ENCODE data around the gene RAD51B.
A peak's percentile ranks its signal among the peaks of the same experiment; 100 is the strongest.
"Not testable (repeated sequence)": the region's sequence is repeated elsewhere in the genome, so short reads cannot be mapped to it uniquely, and the experiment has no call there.

RAD51B gene

DNA sequence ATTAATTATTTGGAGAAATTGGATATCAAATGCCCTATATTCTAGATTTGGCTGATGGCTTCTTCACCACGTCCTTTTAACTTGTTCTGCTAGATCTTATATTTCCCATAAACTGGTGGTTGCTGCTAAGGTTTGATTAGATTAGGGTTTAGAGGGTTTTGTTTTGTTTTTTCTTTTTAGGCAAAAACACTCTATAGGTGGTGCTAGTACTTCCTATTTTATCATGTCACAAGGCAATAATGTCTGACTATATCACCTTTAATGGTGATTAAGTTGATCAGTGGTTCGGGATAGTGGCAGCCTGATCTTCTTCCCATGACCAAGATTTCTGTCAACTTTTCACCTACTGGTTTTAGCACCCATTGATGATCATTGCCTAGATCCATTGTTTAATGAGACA lies 455.1 kb downstream of the RAD51B start:
- H3K4me3 Mint-ChIP-seq, result no peak overlapping the region
- ATAC-seq (no peak), DNase-seq (ENCODE audit: low spot score in 2 of 2) (no peak)
- H3K4me1 Mint-ChIP-seq, result peaks cover 22% of the 10 kb centered on the region
- peak overlapping the region; percentile 56 for H3K27ac Mint-ChIP-seq
- no peaks in the 10 kb centered on the region for H3K9me3 Mint-ChIP-seq
- no peaks in the 10 kb centered on the region for H3K36me3 Mint-ChIP-seq

DNA sequence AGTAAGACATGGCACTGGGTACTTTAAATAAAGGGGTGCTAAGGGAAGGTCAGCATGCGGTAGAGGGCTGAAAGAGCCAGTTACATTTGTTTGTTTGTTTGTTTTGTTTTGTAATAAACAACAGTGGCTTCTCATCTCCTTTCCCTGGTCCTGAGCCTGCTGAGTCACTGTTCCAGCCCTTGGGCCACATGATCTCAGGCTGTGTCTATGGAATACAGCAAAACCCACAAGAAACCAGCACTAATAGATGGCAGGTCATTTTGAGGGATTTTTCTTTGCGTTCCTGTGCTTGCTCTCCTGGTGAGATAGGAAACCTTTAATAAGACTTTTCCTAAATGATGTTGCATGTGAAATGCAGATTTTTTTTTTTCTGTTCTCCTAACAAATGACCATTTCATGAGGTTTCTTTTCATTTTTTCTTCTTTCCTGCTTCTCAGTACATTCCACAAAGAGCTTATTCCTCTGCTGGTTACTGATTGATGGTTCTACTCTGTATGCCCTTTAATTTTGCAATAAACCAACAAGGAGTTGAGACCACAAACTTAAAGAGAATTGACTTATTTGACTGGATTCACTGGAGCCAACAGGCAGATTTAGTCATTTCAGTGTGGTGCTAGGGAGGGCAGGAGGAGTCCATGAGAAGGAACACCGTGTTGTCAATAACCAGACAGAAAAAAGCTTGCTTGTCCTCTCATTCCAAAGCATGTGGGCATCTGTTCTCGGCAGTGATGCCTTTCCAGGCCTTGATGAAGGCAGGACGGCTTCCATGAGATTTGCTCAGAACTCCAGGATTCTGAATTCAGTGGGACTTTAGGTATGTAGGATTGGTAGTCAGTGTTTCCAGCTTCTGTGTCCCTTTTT lies 459.2 kb downstream of the RAD51B start:
- no peak overlapping the region for H3K27ac Mint-ChIP-seq
- H3K4me1 Mint-ChIP-seq, result peaks cover 39% of the 10 kb centered on the region
- DNase-seq (ENCODE audit: low spot score in 2 of 2) (no peak), ATAC-seq (no peak)
- no peaks in the 10 kb centered on the region for H3K9me3 Mint-ChIP-seq
- H3K36me3 Mint-ChIP-seq, result no peaks in the 10 kb centered on the region
- H3K4me3 Mint-ChIP-seq, result no peak overlapping the region

DNA sequence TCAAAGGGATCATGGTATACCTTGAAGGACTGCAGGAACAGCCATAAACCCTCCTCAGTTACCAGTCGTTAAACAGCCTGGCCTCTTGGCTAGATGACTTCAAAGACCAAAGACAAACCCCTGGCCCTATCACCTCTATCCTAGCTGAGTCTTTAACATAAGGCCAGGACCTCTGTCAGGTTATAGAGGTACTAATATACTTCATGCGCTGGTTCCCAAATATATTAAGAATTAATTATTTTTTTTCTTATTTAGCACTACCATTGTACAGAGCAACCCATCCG lies 459.8 kb downstream of the RAD51B start:
- no peak for ATAC-seq
- Mint-ChIP-seq H3K27ac (peak overlapping the region; percentile 45), H3K36me3 (no peaks in the 10 kb centered on the region), H3K4me3 (no peak overlapping the region), H3K4me1 (peaks cover 45% of the 10 kb centered on the region), H3K9me3 (no peaks in the 10 kb centered on the region)
- no peak for DNase-seq (ENCODE audit: low spot score in 2 of 2)

DNA sequence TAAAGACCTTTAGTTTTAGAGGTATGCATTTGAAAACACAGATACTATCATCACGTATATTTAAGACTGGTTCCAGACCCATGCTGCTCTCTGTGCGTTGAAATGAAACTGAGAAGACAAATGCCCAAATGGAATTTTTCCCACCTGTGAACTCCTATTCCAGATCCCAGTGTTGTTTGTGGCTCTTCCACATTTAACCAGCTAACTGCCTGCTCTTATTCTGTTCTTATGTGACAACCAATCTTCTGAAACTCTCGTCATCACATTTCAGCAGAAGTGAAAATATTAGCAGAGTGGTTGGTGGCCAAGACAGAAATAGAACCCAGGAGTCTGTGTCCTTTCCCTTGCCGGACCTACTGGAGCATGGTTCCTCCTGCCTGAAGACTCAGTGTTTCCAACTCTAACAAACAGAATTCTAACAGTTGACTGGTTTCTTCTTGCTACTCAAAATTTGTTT lies 460.2 kb downstream of the RAD51B start:
- Mint-ChIP-seq H3K4me1 (peaks cover 46% of the 10 kb centered on the region), H3K4me3 (no peak overlapping the region), H3K36me3 (no peaks in the 10 kb centered on the region), H3K9me3 (no peaks in the 10 kb centered on the region), H3K27ac (peak overlapping the region; percentile 45)
- no peak for ATAC-seq
- DNase-seq (ENCODE audit: low spot score in 2 of 2), result no peak

DNA sequence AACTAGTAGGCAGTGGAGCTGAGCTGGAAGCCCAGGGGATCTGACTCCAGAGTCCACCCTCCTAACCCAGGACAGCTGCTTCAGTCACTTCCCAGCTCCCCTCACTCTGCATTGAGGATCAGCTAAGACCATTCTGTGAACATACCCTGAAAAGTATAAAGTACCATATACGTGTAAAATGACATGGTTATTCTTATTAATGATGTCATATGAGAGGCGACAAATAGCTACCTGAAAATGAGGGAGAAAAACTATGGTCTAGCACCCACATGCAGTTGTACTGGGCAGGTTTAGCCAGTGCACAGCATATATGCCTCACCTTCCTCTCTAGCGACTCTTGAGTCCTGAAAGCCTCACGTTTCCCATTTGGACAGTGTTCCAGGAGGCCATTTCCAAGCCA lies 461.9 kb downstream of the RAD51B start:
- H3K4me1 Mint-ChIP-seq, result peaks cover 51% of the 10 kb centered on the region
- H3K36me3 Mint-ChIP-seq, result no peaks in the 10 kb centered on the region
- DNase-seq (ENCODE audit: low spot score in 2 of 2) (no peak), ATAC-seq (no peak)
- no peak overlapping the region for H3K4me3 Mint-ChIP-seq
- peak overlapping the region; percentile 92 for H3K27ac Mint-ChIP-seq
- no peaks in the 10 kb centered on the region for H3K9me3 Mint-ChIP-seq

DNA sequence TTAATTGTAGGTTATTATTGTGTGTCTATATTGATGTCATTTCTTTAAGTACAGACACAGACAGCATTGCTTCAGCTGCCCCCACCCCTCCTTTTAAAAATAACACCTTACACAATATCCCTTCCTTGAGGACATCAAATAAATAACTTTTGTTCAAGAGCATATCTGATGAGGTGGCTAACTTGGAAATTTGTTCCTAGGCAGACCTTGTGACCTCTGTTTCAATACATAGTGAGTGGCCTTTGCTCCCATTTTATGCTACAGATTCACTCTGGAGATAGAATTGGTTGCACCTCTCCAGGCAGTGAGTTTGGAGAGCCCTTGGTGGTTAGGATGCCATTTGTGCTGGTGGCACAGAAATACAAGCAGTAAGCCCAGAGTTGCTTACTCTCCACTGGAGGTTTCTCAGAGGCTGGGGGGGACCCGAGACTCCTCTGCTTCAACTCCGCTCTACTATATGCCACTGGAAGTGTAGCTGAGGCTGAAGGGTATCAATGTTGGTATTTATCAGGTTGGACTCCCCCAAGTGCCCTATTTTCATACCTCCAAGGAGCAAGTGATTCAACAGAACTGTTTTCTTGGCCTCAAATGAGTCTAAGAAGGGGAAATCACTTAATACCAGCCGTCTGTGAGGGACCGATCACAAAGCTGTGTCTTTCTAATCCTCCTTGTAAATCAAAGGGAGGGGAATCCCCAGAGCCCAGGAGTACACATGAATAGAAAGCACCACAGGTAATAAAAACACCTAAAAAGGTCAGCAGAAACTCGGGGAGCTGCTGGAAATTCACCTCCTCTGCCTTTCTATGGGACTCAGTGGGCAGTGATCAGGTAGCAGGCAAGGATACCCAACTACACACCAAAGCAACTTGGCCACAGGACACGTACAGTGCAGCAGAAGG lies 463.1 kb downstream of the RAD51B start:
- ATAC-seq (peak; percentile 65), DNase-seq (ENCODE audit: low spot score in 2 of 2) (peak in 1 of 2 donors; percentile 49)
- no peaks in the 10 kb centered on the region for H3K36me3 Mint-ChIP-seq
- peak overlapping the region; percentile 57 for H3K4me3 Mint-ChIP-seq
- H3K4me1 Mint-ChIP-seq, result peaks cover 64% of the 10 kb centered on the region
- peak overlapping the region; percentile 92 for H3K27ac Mint-ChIP-seq
- H3K9me3 Mint-ChIP-seq, result no peaks in the 10 kb centered on the region

DNA sequence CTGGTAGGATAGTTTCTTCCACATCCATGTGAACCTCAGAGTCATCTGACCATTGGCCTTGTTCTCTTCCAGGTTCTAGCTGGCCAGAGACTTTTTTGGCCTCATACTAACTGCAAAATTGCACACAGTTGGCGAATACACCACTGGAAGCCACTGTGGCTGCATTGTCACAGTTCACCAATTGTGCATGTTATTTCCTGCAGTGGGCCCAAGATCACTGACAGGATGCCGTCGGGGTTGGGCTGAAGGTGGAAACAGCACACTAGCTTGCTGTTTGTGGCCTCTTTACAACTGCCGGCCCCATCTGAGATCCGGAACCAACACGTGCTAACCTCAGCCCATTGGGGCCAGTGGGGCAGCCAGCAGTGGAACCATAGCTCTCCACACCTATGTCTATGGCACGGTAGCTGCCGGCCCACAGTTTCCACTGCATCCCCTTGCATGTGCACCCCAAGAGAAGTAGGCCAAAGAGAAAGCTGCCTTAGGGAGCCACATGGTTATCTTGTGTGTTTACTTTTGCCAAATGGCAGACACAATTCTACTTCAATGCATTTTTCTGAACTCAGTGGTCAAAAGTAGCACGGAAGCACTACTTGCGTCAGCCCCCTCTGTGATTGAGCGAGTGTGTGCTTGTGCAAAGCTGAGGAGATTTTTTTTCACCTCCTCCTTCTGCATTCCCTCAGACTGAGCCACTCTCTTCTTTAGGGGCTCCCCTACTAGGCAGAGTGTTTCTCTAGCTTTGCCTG lies 464.0 kb downstream of the RAD51B start:
- ATAC-seq (peak; percentile 70), DNase-seq (ENCODE audit: low spot score in 2 of 2) (peak; percentile 27 to 74)

DNA sequence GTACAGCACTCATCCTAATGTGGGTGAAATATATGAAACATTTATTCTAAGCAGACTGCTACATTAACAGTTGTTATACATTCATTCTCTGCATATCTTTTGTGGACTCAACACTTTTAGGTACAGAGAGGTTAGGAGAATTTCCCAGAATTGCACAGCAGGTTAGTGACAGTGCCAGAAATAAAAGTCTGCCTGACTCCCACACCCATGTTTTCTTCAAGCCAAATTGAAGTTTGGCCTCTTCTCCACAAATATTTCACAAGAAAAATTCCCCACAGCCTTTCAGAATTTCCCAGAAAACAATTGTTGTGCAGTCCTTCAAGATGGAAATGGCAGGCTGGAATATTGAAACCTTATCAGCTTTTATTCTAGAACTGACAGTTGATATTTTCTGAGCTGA lies 464.8 kb downstream of the RAD51B start:
- DNase-seq (ENCODE audit: low spot score in 2 of 2), result no peak
- H3K36me3 Mint-ChIP-seq, result no peaks in the 10 kb centered on the region
- H3K9me3 Mint-ChIP-seq, result no peaks in the 10 kb centered on the region
- peaks cover 66% of the 10 kb centered on the region for H3K4me1 Mint-ChIP-seq
- H3K27ac Mint-ChIP-seq, result peak overlapping the region; percentile 92
- ATAC-seq, result no peak
- peak overlapping the region; percentile 57 for H3K4me3 Mint-ChIP-seq

More for the DNA sequence above, 464.0 kb downstream of the RAD51B start:
- peaks cover 66% of the 10 kb centered on the region for H3K4me1 Mint-ChIP-seq
- peak overlapping the region; percentile 57 for H3K4me3 Mint-ChIP-seq
- peak overlapping the region; percentile 92 for H3K27ac Mint-ChIP-seq
- no peaks in the 10 kb centered on the region for H3K36me3 Mint-ChIP-seq
- H3K9me3 Mint-ChIP-seq, result no peaks in the 10 kb centered on the region

DNA sequence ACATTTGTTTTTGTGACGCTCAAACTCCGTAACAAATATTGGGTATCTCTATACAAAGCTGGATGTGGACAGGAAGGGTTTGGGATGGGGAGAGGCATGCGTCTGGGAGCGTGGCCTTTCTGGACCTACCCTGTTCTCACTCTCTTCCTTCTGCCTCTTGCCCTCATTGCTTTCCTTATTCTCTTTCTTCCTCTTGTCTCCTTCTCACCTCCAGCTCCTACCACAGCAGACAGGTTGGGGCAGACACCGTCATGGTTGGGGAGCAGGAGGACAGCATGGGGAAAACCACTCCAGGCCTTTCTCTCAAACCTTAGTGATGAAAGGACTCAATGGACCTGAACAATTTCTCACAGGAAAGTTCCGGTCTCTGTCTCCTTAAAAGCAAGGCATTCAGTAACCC lies 465.3 kb downstream of the RAD51B start:
- Mint-ChIP-seq H3K9me3 (no peaks in the 10 kb centered on the region), H3K36me3 (no peaks in the 10 kb centered on the region), H3K4me1 (peaks cover 66% of the 10 kb centered on the region), H3K27ac (peak overlapping the region; percentile 92), H3K4me3 (peak overlapping the region; percentile 57)
- no peak for ATAC-seq
- DNase-seq (ENCODE audit: low spot score in 2 of 2), result no peak

DNA sequence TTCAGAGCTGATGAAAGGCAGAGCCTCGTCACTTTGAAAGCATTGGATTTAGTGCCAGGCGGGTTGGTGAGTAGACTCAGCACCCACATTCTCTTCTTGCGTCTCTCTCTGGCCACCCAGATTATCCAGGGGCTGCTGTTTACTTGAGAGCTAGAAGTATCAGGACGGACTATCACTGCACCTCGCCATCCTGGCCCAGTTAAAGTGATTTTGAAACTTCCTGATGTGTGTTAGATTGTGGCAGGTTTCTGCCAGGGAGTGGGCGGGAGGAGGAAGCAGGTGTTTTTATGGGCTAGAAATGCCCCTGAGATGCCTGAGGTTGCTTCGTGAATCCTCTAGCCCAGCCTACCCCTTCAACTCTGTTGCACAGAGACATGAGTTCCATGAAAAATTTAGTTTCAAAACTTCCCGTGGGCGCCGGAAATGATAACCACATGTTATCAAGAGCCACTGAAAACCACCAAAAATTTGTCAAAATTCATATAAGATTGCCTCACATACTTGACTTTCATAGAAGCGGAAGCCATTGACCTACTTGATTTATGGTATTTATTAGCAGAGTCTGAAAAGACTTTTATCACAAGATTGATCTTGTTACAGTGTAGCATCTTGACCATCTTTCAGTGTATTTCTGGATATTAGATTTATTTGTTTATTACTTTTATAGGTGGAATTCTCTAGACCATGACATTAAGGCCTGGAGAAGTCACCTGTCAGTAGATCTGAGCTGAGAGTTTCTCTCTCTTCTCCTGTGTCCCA lies 466.0 kb downstream of the RAD51B start:
- H3K36me3 Mint-ChIP-seq, result no peaks in the 10 kb centered on the region
- peak overlapping the region; percentile 57 for H3K4me3 Mint-ChIP-seq
- H3K27ac Mint-ChIP-seq, result peak overlapping the region; percentile 92
- H3K4me1 Mint-ChIP-seq, result peaks cover 65% of the 10 kb centered on the region
- peak; percentile 78 for ATAC-seq
- H3K9me3 Mint-ChIP-seq, result no peaks in the 10 kb centered on the region
- peak; percentile 34 to 72 for DNase-seq (ENCODE audit: low spot score in 2 of 2)

DNA sequence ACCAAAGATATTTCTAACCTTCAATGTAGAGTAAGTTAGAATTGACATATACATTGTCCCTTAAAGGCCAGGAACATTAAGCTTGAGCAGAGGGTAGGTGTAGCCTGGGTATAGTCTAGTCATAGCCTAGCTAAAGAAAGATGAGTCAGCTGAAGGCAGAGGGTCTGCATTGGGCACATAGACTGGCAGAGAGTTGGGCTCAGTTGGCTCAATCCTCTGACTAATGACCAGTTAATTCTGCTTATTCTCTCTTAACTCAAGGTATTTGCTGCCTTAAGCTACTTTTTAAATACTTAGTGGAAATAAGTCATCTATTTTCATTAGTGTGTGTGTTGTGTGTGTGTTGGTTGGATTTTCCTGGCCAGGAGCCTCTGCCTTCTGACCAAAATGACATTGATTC lies 467.1 kb downstream of the RAD51B start:
- H3K4me1 Mint-ChIP-seq, result peaks cover 64% of the 10 kb centered on the region
- peak overlapping the region; percentile 57 for H3K4me3 Mint-ChIP-seq
- no peaks in the 10 kb centered on the region for H3K9me3 Mint-ChIP-seq
- H3K36me3 Mint-ChIP-seq, result no peaks in the 10 kb centered on the region
- DNase-seq (ENCODE audit: low spot score in 2 of 2), result no peak
- H3K27ac Mint-ChIP-seq, result peak overlapping the region; percentile 92
- peak; percentile 49 for ATAC-seq

DNA sequence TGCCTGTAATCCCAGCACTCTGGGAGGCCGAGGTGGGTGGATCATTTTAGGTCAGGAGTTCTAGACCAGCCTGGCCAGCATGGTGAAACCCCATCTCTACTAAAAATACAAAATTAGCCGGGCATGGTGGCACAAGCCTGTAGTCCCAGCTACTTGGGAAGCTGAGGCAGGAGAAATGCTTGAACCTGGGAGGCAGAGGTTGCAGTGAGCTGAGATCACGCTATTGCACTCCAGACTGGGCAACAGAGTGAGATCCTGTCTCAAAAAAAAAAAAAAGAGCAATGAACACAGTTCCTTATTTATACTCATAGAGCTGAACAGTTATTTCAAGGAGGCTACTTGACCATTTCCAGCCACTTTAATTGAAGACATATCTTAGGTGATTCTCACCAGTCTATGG lies 469.9 kb downstream of the RAD51B start:
- H3K4me3 Mint-ChIP-seq; H3K27ac Mint-ChIP-seq; H3K36me3 Mint-ChIP-seq; H3K9me3 Mint-ChIP-seq; ATAC-seq; DNase-seq (ENCODE audit: low spot score in 2 of 2): not testable (repeated sequence)
- H3K4me1 Mint-ChIP-seq, result peaks cover 66% of the 10 kb centered on the region

DNA sequence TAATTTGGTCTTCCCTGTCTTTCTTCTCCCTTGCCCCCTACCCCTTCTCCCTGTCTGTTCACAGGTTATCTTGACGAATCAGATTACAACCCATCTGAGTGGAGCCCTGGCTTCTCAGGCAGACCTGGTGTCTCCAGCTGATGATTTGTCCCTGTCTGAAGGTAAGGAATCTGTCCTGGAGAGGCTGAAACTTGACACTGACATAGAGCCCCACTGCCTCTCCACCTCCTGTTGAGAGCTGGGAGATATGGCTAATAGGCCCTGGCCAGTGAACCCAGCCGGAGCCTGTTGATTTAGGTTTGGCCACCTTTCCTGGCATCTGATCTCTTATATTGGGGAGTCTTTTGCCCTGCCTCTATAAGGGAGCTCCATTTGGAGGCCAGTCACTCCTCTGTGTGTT lies 472.2 kb downstream of the RAD51B start:
- no peaks in the 10 kb centered on the region for H3K36me3 Mint-ChIP-seq
- H3K4me1 Mint-ChIP-seq, result peaks cover 49% of the 10 kb centered on the region
- ATAC-seq, result no peak
- no peak for DNase-seq (ENCODE audit: low spot score in 2 of 2)
- H3K9me3 Mint-ChIP-seq, result no peaks in the 10 kb centered on the region
- H3K27ac Mint-ChIP-seq, result peak overlapping the region; percentile 78
- H3K4me3 Mint-ChIP-seq, result peak overlapping the region; percentile 11

DNA sequence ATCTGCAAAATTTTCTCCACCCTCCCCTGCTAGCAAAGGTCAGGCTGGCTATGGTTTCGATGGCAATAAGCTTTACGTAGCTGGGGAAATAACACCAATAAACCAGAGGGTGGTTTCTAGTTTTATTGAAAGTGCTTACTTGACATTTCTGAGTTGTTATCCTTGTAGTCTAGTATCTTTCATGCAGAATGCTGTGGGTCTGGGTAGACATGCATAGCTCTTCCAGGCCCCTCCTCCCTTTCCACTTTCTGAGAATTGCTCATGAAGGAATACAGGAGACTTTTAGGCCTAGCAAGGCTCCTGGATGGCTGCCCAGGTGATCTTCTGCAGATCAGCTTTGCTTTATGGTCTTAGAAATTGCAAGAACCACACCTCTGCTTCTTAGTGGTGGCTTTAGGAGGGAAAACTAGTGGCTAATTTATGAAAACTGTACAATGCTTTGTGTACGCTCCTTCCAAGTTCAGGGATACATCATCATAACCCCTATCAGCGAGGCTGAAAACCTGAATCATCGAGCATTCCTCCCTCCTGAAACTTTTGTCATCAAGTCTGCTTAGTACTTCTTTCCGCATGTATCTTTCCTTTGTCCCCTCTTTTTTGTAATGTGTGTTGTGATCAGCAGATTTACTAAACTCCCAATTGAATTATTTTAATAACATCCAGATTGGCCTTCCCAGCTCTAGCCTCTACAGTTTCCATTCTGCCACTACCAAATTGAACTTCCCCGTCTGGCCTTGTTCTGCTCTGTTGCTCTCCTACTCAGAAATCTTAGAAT lies 473.0 kb downstream of the RAD51B start:
- ATAC-seq, result peak; percentile 52
- H3K9me3 Mint-ChIP-seq, result no peaks in the 10 kb centered on the region
- H3K4me3 Mint-ChIP-seq, result peak overlapping the region; percentile 36
- no peaks in the 10 kb centered on the region for H3K36me3 Mint-ChIP-seq
- H3K27ac Mint-ChIP-seq, result peak overlapping the region; percentile 78
- H3K4me1 Mint-ChIP-seq, result peaks cover 41% of the 10 kb centered on the region
- no peak for DNase-seq (ENCODE audit: low spot score in 2 of 2)
